Measurements from ENCODE around the gene ASB16. TPM values are rescaled to one million over a fixed set of nuclear protein-coding genes. Genes with fewer than 3 reads are reported as not detected.

ASB16 gene
- total and polyA plus RNA-seq, 10 of the 15 experiments (the other 5 are each of a cell fraction or from before 2014, with no cell fraction given): 0.07 to 1.1 (median 0.44) TPM; not detected in 5

- TF ChIP-seq RELB (IDR thresholded peaks at IDR 0.05; ENCODE audit: low read depth) (peak; percentile 46; the same call in 1 of the 2 replicates), ZNF592 (IDR thresholded peaks at IDR 0.05) (no peak), ATF3 (IDR thresholded peaks at IDR 0.05; ENCODE audit: borderline replicate concordance, extremely low read depth, low read depth, low read length) (no peak)
Measured at GRCh38 chr17:44209786-44210341, 39.4 kb downstream of the ASB16 start (continued).
